Measurements from ENCODE around the gene PDCD10. TPM values are rescaled to one million over a fixed set of nuclear protein-coding genes. Genes with fewer than 3 reads are reported as not detected.
A peak's percentile ranks its signal among the peaks of the same experiment; 100 is the strongest.

Gene PDCD10
- total and polyA plus RNA-seq, 2 donors (not counting 1 experiment from before 2014, with no cell fraction given), result 25.7 to 58.0 TPM

- peak overlapping the region; percentile 53 for H3K9ac ChIP-seq (ENCODE audit: low read length)
- H3K27me3 ChIP-seq (replicated peaks in 1 of 4; ENCODE audit: control extremely low read depth in 1 of 4, control insufficient read depth in 3 of 4, insufficient read depth in 4 of 4, low read length in 3 of 4), result no peaks in the 10 kb centered on the region
- ATAC-seq (ENCODE audit: low read depth) (no peak), DNase-seq (no peak)
- peak overlapping the region; percentile 77 for H3K27ac Mint-ChIP-seq
- WGBS (ENCODE audit: insufficient coverage), result 100% methylated on average over 1 of the region's 2 CpGs
- H3K4me2 ChIP-seq (replicated peaks; ENCODE audit: low read depth, low read length, poor library complexity, severe bottlenecking), result peak overlapping the region; percentile 67
- CTCF ChIA-PET, result interaction anchor here (0.5 to 3.8 kb wide), 3 partner anchors 9 to 13 kb away, joined by 3 to 32 read pairs (median 16); partner anchors contain the start of genes PDCD10 and SERPINI1
- no peaks in the 10 kb centered on the region for H4K20me1 ChIP-seq (ENCODE audit: control insufficient read depth, insufficient read depth, low read length, poor library complexity, severe bottlenecking)
- POLR2A ChIA-PET, result interaction anchor here (0.5 to 4.7 kb wide), 2 partner anchors 14 to 56 kb away, joined by 3 to 12 read pairs; partner anchors contain the start of genes PDCD10 and SERPINI1
- TF ChIP-seq CTCF (IDR thresholded peaks at IDR 0.05) (no peak), EZH2 (IDR thresholded peaks at IDR 0.05; ENCODE audit: borderline replicate concordance, insufficient read depth, low read depth, low read length, poor library complexity, severe bottlenecking) (no peak)
- no peaks in the 10 kb centered on the region for H3K36me3 ChIP-seq (replicated peaks in 1 of 2; ENCODE audit: control extremely low read depth in 1 of 2, control insufficient read depth in 1 of 2, extremely low read depth in 1 of 2, insufficient read depth in 2 of 2, low read length in 1 of 2)
- intact Hi-C loops (cut with micrococcal nuclease), result loop anchor here (1.0 to 5.0 kb wide), 2 partner anchors 14 to 348 kb away; partner anchors contain the start of genes GOLIM4 and SERPINI1
- peak overlapping the region in 1 of 5 experiments; percentile 45 for H3K4me3 ChIP-seq (ENCODE audit: control extremely low read depth in 1 of 5, extremely low read depth in 1 of 5, insufficient read depth in 1 of 5, low read depth in 2 of 5, low read length in 4 of 5)
- H3K9me3 Mint-ChIP-seq (ENCODE audit: insufficient read depth), result no peaks in the 10 kb centered on the region
- H3K4me1 ChIP-seq (ENCODE audit: control insufficient read depth in 2 of 2, insufficient read depth in 2 of 2, low read length in 2 of 2), result peaks cover 34 to 63% of the 10 kb centered on the region in 2 donors
- H3K27me3 Mint-ChIP-seq, result no peaks in the 10 kb centered on the region
- peak overlapping the region; percentile 44 for H2AFZ ChIP-seq (ENCODE audit: insufficient read depth, low read depth, low read length, poor library complexity, severe bottlenecking)
- peaks cover 75% of the 10 kb centered on the region for H3K4me1 Mint-ChIP-seq
- H3K9me3 ChIP-seq (ENCODE audit: control extremely low read depth in 1 of 3, control insufficient read depth in 2 of 3, insufficient read depth in 1 of 3, low read length in 2 of 3), result peaks cover 0 to 4% (median 1%) of the 10 kb centered on the region in 3 donors
- H3K79me2 ChIP-seq (ENCODE audit: control insufficient read depth, insufficient read depth, low read length), result peaks cover 22% of the 10 kb centered on the region
- peak overlapping the region; percentile 73 to 83 for H3K27ac ChIP-seq (ENCODE audit: low read length in 2 of 2)
- peak overlapping the region; percentile 84 for H3K4me3 Mint-ChIP-seq
These were observed 15.0 kb upstream of the PDCD10 start for GRCh38 chr3:167749728-167750127.

GRCh38 chr3:167749209-167749608, 14.5 kb upstream of the PDCD10 start:
- Histone ChIP-seq H3K9me3 (ENCODE audit: control extremely low read depth in 1 of 3, control insufficient read depth in 2 of 3, insufficient read depth in 1 of 3, low read length in 2 of 3) (peaks cover 0 to 4% (median 1%) of the 10 kb centered on the region in 3 donors), H3K27ac (ENCODE audit: low read length in 2 of 2) (peak overlapping the region; percentile 73 to 83), H4K20me1 (ENCODE audit: control insufficient read depth, insufficient read depth, low read length, poor library complexity, severe bottlenecking) (no peaks in the 10 kb centered on the region), H3K36me3 (replicated peaks in 1 of 2; ENCODE audit: control extremely low read depth in 1 of 2, control insufficient read depth in 1 of 2, extremely low read depth in 1 of 2, insufficient read depth in 2 of 2, low read length in 1 of 2) (no peaks in the 10 kb centered on the region), H3K4me1 (ENCODE audit: control insufficient read depth in 2 of 2, insufficient read depth in 2 of 2, low read length in 2 of 2) (peaks cover 30 to 58% of the 10 kb centered on the region in 2 donors), H3K9ac (ENCODE audit: low read length) (no peak overlapping the region), H3K4me2 (replicated peaks; ENCODE audit: low read depth, low read length, poor library complexity, severe bottlenecking) (peak overlapping the region; percentile 67), H2AFZ (ENCODE audit: insufficient read depth, low read depth, low read length, poor library complexity, severe bottlenecking) (peak overlapping the region; percentile 44), H3K4me3 (ENCODE audit: control extremely low read depth in 1 of 5, extremely low read depth in 1 of 5, insufficient read depth in 1 of 5, low read depth in 2 of 5, low read length in 4 of 5) (no peak overlapping the region), H3K79me2 (ENCODE audit: control insufficient read depth, insufficient read depth, low read length) (peaks cover 22% of the 10 kb centered on the region), H3K27me3 (replicated peaks in 1 of 4; ENCODE audit: control extremely low read depth in 1 of 4, control insufficient read depth in 3 of 4, insufficient read depth in 4 of 4, low read length in 3 of 4) (no peaks in the 10 kb centered on the region)
- DNase-seq (no peak), ATAC-seq (ENCODE audit: low read depth) (no peak)
- Mint-ChIP-seq H3K4me3 (no peak overlapping the region), H3K4me1 (peaks cover 70% of the 10 kb centered on the region), H3K27ac (peak overlapping the region; percentile 57), H3K9me3 (ENCODE audit: insufficient read depth) (no peaks in the 10 kb centered on the region), H3K27me3 (no peaks in the 10 kb centered on the region)
- TF ChIP-seq EZH2 (IDR thresholded peaks at IDR 0.05; ENCODE audit: borderline replicate concordance, insufficient read depth, low read depth, low read length, poor library complexity, severe bottlenecking) (no peak), CTCF (IDR thresholded peaks at IDR 0.05) (no peak)
- intact Hi-C loops (cut with micrococcal nuclease), result no loop called here
- POLR2A ChIA-PET, result interaction anchor here (0.5 to 4.7 kb wide), 4 partner anchors 14 to 64 kb away, joined by 3 to 13 read pairs (median 9); partner anchors contain the start of genes PDCD10 and SERPINI1
- CTCF ChIA-PET, result interaction anchor here (0.5 to 3.8 kb wide), 3 partner anchors 8 to 13 kb away, joined by 3 to 32 read pairs (median 16); partner anchors contain the start of genes PDCD10 and SERPINI1
